Breast epithelium (tissue), 4 donors: ENCODE data around the gene FAM241B. TPM values are rescaled to one million over a fixed set of nuclear protein-coding genes. Genes with fewer than 3 reads are reported as not detected.

Experiments
- DNase-seq, 2 donors: peaks; one replicate each; pipeline ENCODE4 v3.0.0-alpha.2; 2019; ENCODE audit warnings: low spot score in 2 of 2
- H3K27ac ChIP-seq, 2 donors: fragments of 200-600 bp; sonication (generic) in 1 of 2; one replicate each; pipeline ENCODE4 v1.5.1; 2016 to 2019; ENCODE audit warnings: mild to moderate bottlenecking in 1 of 2
- H3K27me3 ChIP-seq, 2 donors: fragments of 200-600 bp; sonication (generic) in 1 of 2; one replicate each; pipeline versions ENCODE4 v1.5.1 to v1.6.0; 2017 to 2019; ENCODE audit warnings: control low read depth in 1 of 2, mild to moderate bottlenecking in 1 of 2
- H3K36me3 ChIP-seq: fragments of 200-600 bp; one replicate; pipeline ENCODE4 v1.5.1; 2019
- H3K4me1 ChIP-seq, 2 donors: fragments of 200-600 bp; sonication (generic); one replicate each; pipeline ENCODE4 v1.5.1; 2016 to 2019; ENCODE audit warnings: control low read depth in 1 of 2
- H3K4me3 ChIP-seq, 3 donors: fragments of 200-600 bp; sonication (generic); 1 replicate in 2 of 3; 2 replicates in 1 of 3; pipeline ENCODE4 v1.5.1; 2016 to 2019; ENCODE audit warnings: mild to moderate bottlenecking in 3 of 3, moderate library complexity in 2 of 3
- H3K9me3 ChIP-seq, 2 donors: fragments of 200-600 bp; sonication (generic) in 1 of 2; one replicate each; pipeline ENCODE4 v1.5.1; 2016 to 2019; ENCODE audit warnings: control low read depth in 1 of 2
- POLR2A ChIP-seq: fragments of 450-650 bp; IDR thresholded peaks from one replicate; pipeline ENCODE4 v1.6.1; 2016; ENCODE audit warnings: antibody characterized with exemption, mild to moderate bottlenecking, moderate library complexity
- POLR2AphosphoS5 ChIP-seq, 3 donors: sonication (generic); formaldehyde crosslinking; IDR thresholded peaks; one replicate each; pipeline ENCODE4 v1.6.1; 2017; ENCODE audit warnings: antibody characterized with exemption in 3 of 3
- intact Hi-C: fragments of 100-400 bp; cut with DNase I; formaldehyde crosslinking; loops from one replicate; pipeline ENCODE4 v1.15.1; 2023; ENCODE audit warnings: low total_unique reads
- total RNA-seq, 3 donors: library from RNA; depleted of rRNA; stranded (reverse); fragments of >200 nt; gene quantifications; one replicate each; pipeline ENCODE4 v1.1.0, GENCODE V29; 2016
- TF ChIP-seq, protein P1 (sequence below), 3 donors: fragments of 450-650 bp; IDR thresholded peaks; one replicate each; pipeline ENCODE4 v1.5.1; 2016 to 2017; ENCODE audit warnings: antibody characterized with exemption in 3 of 3, mild to moderate bottlenecking in 3 of 3, moderate library complexity in 3 of 3

FAM241B gene
- total RNA-seq, 3 donors from 2014 or later, result 0.48 to 8.5 (median 6.2) TPM

DNA sequence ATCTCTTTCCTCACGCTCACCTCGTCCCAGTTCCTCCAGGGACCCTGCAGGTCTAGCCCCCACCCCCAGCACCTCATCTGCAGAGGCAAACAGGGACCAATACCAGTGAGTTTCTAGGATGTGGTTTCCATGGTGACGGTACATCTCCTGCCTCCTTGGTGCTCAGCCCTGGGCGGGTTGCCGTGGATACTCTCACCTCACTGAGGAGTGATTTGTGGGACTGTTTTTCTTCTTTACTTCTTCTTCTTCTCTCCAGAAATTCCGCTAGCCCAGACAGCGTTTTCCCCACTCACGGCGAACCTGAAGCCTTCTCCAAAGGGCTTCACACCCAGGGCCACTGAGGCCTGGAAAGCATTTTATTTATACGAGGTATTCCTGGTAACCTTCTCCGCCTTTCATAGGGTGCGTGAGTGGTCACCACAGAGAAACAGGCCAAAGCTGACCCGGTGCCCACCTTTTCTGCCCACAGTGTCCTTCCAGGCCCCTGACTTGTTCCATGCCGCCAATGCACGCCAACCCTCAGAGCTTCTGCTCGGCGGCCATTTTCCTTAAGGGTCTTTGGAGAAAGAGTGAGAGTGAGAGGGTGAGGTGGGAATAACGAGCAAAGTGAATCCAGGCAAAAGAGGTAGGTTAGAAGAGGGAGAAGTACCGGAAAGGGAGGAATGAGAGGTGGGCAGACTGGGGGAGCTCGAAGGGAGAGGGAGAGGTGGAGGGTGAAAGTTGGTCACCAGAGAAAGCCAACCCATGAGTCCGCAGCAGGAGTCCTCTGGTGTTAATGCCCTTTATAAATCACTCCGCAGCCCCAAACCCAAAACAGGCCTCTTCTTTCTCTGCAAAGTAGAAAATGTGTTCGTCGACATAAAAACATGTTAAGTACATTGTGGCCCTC lies 15.5 kb downstream of the FAM241B start:
- intact Hi-C loops, result loop anchor here (10.0 kb wide), 1 partner anchor 69 kb away; no protein-coding TSS in a partner anchor
- TF ChIP-seq, protein P1, sequence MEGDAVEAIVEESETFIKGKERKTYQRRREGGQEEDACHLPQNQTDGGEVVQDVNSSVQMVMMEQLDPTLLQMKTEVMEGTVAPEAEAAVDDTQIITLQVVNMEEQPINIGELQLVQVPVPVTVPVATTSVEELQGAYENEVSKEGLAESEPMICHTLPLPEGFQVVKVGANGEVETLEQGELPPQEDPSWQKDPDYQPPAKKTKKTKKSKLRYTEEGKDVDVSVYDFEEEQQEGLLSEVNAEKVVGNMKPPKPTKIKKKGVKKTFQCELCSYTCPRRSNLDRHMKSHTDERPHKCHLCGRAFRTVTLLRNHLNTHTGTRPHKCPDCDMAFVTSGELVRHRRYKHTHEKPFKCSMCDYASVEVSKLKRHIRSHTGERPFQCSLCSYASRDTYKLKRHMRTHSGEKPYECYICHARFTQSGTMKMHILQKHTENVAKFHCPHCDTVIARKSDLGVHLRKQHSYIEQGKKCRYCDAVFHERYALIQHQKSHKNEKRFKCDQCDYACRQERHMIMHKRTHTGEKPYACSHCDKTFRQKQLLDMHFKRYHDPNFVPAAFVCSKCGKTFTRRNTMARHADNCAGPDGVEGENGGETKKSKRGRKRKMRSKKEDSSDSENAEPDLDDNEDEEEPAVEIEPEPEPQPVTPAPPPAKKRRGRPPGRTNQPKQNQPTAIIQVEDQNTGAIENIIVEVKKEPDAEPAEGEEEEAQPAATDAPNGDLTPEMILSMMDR (IDR thresholded peaks at IDR 0.05), result no peak
- TF ChIP-seq POLR2AphosphoS5 (IDR thresholded peaks at IDR 0.05), result no peak
- TF ChIP-seq POLR2A, result no peak
- Histone ChIP-seq H3K4me3 (no peak overlapping the region), H3K27ac (no peak overlapping the region), H3K36me3 (no peaks in the 10 kb centered on the region), H3K4me1 (no peaks in the 10 kb centered on the region), H3K27me3 (no peaks in the 10 kb centered on the region), H3K9me3 (no peaks in the 10 kb centered on the region)
- DNase-seq, result no peak

DNA sequence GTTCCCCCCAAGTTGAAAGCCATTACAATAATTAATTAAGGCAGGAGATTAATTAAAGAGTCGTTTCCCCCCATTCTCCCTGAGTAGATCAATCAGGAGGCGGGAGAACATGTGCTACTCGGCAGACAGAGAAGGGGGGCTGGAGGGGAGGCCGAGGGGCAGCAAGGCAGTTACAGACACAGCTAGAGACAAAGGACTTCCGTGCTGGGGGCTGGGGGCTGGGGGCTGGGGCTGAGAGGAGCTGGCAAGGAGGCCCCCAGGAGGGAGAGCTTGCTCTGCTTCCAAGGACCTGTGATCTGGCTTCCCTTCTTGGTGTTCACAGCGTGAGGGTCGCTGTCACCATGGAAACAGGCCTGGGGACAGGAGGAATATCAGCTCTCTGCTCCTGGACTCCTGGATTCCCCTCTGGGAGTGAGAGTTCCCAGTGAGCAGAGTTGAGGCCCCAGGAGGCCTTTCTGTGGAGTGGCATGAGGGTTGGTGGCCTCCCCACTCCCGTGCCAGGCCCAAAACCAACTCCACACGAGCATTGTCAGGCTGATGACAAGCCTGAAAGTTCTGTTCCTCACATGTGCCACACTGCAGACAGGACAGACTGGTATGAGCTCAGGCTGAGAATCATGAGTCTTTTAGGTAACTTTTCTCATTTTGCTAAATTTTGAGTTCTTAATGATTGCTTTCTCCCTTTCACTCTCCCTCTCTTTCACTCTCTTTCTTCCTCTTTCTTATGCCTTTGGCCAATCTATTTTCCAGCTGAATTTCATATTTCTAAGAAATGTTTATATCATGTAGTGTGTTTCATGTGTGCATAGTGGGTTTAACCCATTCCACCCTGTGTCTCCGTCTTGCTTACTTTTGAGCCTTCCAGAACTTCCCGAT lies 16.4 kb downstream of the FAM241B start:
- no peaks in the 10 kb centered on the region for H3K4me1 ChIP-seq
- TF ChIP-seq, protein P1 (IDR thresholded peaks at IDR 0.05), result no peak
- TF ChIP-seq POLR2A (no peak), POLR2AphosphoS5 (IDR thresholded peaks at IDR 0.05) (no peak)
- H3K9me3 ChIP-seq, result no peaks in the 10 kb centered on the region
- no peak overlapping the region for H3K27ac ChIP-seq
- H3K27me3 ChIP-seq, result no peaks in the 10 kb centered on the region
- no peak overlapping the region for H3K4me3 ChIP-seq
- DNase-seq, result no peak
- H3K36me3 ChIP-seq, result no peaks in the 10 kb centered on the region
- intact Hi-C loops, result loop anchor here (10.0 kb wide), 1 partner anchor 68 kb away; no protein-coding TSS in a partner anchor

DNA sequence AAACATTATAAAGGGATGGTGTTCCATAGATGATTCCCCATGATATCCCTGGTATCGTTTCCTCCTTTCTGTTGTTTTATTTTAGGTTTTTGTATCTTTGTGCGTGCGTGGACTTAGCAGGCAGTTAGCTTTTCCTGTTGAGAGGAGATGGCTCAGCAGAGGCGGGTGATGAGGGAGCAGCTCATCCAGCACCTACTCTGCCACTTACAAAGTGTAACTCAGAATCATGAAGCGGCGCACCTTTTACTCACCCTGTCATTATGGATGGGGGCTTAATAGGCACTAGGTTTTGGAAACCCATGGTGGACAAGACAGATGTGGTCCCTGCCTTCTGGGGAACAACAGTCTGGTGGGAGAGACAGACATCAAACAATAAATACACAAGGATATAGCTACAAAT lies 17.1 kb downstream of the FAM241B start:
- H3K27ac ChIP-seq, result no peak overlapping the region
- DNase-seq, result no peak
- intact Hi-C loops, result loop anchor here (10.0 kb wide), 1 partner anchor 68 kb away; no protein-coding TSS in a partner anchor

DNA sequence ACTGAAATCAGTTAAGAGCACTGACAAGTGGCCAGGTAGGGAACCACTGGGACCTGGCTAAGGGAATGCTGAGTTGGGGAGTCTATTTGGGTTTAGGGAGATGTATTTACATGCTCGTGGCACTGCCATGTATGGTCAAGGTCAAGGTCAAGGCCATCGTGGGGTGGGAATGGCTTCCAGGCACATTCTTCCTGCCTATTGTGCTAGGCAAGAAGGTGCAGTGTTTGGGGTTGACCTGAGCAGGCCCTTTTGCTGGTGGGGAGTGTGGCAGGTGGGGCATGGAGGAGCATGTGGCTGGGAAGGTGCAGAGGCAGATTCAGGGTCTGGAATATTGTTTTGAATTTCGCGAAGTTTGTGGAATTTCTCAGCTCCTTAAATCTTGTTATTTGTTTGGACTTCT lies 17.8 kb downstream of the FAM241B start:
- intact Hi-C loops, result loop anchor here (10.0 kb wide), 1 partner anchor 67 kb away; no protein-coding TSS in a partner anchor
- Histone ChIP-seq H3K27ac (no peak overlapping the region), H3K36me3 (no peaks in the 10 kb centered on the region), H3K4me1 (no peaks in the 10 kb centered on the region), H3K9me3 (no peaks in the 10 kb centered on the region), H3K4me3 (no peak overlapping the region), H3K27me3 (no peaks in the 10 kb centered on the region)
- TF ChIP-seq POLR2AphosphoS5 (IDR thresholded peaks at IDR 0.05), result no peak
- no peak for TF ChIP-seq POLR2A
- TF ChIP-seq, protein P1 (IDR thresholded peaks at IDR 0.05), result no peak
- no peak for DNase-seq

More for the DNA sequence above, 17.1 kb downstream of the FAM241B start:
- Histone ChIP-seq H3K36me3 (no peaks in the 10 kb centered on the region), H3K4me3 (no peak overlapping the region), H3K4me1 (no peaks in the 10 kb centered on the region), H3K27me3 (no peaks in the 10 kb centered on the region), H3K9me3 (no peaks in the 10 kb centered on the region)
- no peak for TF ChIP-seq POLR2AphosphoS5 (IDR thresholded peaks at IDR 0.05)
- no peak for TF ChIP-seq POLR2A
- TF ChIP-seq, protein P1 (IDR thresholded peaks at IDR 0.05), result no peak
